Stimulated activated CD4-positive, alpha-beta T cell treated with anti-CD3 and anti-CD28 coated beads, Interleukin-2, amount 100 ng/mL, for 48 hours (primary cell): ENCODE measurements around the gene FOXL3.
"Not testable (repeated sequence)": the region's sequence is repeated elsewhere in the genome, so short reads cannot be mapped to it uniquely, and the experiment has no call there.

Experiments
- DNase-seq, 2 donors: peaks; one replicate each; pipeline ENCODE4 v3.0.0-alpha.2; 2020

FOXL3 gene

DNA sequence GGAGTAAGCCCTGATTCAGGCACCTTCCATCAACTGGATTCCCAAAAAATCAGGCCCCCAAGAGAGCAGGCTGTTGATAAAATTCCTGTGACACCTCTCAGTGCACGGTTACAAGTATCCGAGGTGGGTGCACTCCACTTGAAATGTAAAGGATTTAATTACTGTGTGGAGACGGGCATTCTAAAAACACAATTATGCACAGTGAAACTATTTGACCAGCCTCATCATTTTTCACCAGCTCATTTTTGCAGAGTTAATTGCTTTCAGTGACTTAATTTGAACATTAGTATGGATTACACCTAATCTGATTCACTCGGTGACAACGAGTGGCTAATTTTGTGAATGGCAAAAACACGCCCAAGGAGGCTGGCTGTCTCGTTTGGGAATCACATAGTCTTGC is 2.3 kb downstream of the FOXL3 start:
- no peak for DNase-seq

GRCh38 chr7:292826-293225 is 2.9 kb downstream of the FOXL3 start:
- DNase-seq, result no peak

DNA sequence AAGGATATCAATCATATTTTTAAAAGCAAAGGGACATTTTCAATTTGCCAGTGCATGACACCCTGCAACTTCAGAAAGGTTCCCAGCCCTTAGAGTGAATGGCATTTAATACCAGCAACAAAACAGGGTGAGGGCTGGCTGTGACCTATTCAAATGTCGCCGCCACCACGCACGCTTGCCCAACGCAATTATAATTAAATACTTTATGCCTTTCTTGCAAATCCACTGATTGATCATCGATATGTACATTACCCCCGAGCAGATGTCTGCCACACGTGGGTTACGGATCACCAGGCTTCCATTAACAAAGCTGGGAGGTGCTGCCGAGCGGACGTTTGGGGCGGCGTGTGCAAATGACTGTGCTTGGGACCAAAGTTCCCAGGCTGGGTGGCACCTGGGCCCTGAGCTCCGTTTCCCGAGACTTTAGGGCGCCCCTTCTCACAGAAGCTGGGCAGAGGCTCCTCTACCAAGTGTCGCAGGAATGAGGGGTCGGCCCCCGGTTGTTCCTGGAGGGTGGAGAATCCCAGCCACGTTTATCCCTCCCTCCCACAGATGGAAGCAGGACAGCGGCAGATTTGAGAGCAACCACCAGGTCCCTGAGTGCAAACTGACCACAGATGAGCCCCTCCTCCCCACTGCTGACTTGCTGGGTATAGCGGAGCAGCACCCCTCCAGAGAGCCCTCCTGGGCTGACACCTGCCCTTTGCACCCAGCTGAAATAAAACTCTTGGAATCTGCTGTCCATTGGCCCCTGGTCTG is 3.9 kb downstream of the FOXL3 start:
- no peak for DNase-seq

GRCh38 chr7:294440-295154 is 4.6 kb downstream of the FOXL3 start:
- no peak for DNase-seq

- no peak for DNase-seq
Measured at GRCh38 chr7:295155-296154, 5.5 kb downstream of the FOXL3 start.

DNA sequence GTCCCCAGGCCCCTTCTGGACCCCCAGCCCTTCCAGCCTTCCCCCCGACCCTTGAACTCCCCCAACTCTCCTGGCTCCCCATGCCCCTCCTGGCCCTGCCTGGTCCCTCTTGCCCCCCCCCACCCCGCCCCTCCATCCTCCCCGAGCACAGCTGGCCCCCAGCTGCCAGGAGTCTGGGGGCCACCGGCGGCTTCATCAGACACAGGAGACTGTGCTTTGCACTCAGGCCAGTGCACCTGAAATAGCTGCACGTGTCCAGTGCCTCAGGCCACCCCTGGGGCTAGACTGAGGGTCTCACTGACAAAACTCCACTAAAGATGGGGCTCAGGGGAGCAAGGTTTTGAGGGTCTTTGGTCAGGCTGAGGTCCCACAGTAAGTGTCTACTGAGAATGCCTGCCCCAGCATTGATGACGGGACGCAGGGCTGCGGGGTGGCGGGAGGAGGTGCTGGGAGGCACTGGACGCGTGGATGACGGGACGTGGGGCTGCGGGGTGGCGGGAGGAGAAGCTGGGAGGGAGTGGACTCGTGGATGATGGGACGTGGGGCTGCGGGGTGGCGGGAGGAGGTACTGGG is 6.5 kb downstream of the FOXL3 start:
- no peak for DNase-seq

GRCh38 chr7:297141-297540 is 7.2 kb downstream of the FOXL3 start:
- not testable (repeated sequence) for DNase-seq

- no peak for DNase-seq
Measured at GRCh38 chr7:297611-298374, 7.8 kb downstream of the FOXL3 start.

- DNase-seq, result no peak
Measured at GRCh38 chr7:298375-298702, 8.4 kb downstream of the FOXL3 start.

DNA sequence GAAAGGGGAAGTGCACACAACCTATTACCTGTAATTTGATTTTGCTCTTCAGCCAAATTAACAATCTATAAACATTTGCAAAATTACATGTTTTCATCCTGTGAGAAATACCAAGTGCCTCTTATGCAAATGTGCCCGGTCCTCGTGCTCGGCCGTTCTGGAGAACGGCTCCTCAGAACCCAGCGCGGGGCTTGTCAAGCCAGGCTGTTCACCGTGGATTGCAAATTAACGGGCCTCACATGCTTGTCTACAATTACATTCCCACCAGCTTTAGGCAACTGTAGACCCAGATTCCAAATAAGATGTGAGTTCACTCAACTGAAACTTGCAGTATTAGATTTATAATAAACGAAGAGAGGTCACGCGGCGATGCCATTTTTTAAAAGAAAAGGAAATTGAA is 8.8 kb downstream of the FOXL3 start:
- no peak for DNase-seq

GRCh38 chr7:299169-299568 is 9.2 kb downstream of the FOXL3 start:
- DNase-seq, result no peak

DNA sequence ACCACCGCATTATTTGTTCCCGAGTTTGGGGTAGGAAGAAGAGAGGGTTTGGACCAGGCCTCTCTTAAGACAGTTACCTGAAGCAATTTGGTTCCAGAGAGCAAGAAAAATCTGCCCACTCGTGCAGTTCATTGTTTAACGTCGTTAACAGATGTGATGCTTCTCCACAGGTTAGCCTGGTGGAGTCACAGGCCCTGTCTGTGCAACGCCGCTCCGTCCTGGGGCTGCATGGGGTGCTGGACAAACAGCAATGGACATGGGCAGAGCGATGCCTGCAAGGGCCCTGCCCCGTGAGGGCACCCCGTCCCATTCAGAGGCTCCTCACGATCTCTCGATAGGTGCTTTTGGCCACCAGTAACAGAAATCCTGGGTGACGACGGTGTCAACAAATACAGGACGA is 9.7 kb downstream of the FOXL3 start:
- no peak for DNase-seq

- DNase-seq, result no peak
Measured at GRCh38 chr7:300048-300447, 10.1 kb downstream of the FOXL3 start.

DNA sequence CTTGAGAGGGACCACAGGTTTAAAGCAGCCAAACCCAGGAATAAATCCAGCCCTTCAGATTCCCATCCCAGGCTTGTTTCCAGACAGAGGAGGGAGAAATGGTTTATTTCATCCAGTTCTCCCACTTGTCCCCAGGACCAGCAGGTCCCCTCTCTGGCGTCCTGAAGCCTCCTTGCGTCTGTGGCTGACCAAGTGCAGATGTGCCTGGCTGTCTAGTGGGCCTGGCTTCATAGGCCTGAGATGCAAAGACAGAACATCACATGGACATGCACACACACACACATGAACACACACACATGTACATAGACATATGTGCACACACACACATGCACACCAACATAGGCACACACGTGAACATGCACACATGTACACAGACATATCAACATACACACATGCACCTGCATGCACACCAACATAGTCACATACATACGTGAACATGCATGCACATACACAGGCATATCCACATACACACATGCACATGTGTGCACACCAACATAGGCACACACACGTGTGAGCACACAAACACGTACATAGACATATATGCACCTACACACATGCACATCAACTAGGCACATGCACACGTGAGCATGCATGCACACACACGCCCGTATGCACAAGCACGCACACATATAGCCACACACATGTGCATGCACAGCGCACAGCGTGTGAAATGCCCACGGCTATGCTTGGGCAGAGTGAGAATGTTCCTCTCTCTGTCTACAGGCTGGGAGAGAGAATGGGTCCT is 10.7 kb downstream of the FOXL3 start:
- no peak for DNase-seq

DNA sequence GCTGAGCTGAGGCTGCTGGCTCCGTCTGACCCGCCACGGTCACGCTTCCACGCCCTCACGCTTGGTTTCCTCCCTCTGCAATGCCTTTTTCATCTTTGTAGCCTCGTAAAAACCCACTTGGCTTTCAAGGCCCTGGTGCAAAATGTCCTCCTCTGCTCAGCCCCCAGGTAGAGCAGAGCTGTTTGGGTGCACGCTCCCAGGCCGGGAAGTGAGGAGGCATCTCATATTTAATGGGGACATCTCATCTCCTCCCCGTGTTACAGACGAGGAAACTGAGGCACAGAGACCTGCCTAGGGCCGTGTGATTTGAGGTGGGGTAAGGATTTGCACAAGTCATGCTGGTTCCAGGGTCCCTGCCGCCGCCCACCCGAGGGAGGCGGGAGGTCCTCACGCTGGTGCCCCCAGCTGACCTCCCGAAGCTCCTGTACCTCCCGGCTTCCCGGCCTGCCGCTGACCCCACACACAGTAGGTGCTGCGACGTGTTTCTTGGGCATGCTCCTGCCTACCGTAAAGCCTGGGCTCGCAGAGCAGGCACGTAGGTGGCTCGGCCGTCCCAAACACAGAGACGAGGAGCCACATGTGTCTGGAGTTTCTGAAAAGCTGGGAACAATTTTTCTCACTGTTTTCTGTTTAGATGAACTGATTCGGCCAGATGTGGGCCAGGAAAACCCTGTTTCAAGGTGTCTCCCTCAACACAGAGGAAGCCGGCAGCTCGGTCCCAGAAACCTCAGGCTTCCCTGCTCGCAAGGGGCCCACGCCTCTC is 11.5 kb downstream of the FOXL3 start:
- no peak for DNase-seq

GRCh38 chr7:302054-302992 is 12.4 kb downstream of the FOXL3 start:
- DNase-seq, result no peak

GRCh38 chr7:303425-303824 is 13.5 kb downstream of the FOXL3 start:
- DNase-seq, result no peak

- no peak for DNase-seq
Measured at GRCh38 chr7:303884-304573, 14.1 kb downstream of the FOXL3 start.
